ENCODE data around the gene USP43. TPM values are rescaled to one million over a fixed set of nuclear protein-coding genes. Genes with fewer than 3 reads are reported as not detected.

USP43 gene
- total RNA-seq, 1 donor from 2014 or later = 0.99 TPM

DNA sequence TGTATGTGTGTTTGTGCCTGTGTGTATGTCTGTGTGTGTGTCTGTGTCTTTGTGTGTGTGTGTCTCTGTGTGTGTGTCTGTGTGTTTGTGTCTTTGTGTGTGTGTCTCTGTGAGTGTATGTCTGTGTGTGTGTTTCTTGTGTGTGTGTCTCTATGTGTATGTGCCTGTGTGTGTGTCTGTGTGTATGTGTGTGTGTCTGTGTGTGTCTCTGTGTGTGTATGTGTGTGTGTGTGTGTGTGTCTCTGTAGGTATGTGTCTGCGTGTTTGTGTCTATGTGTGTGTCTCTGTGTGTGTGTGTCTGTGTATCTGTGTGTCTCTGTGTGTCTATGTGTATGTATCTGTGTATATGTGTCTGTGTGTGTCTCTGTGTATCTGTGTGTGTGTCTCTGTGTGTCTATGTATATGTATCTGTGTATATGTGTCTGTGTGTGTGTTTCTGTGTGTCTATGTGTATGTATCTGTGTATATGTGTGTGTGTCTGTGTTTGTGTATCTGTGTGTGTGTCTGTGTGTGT, 70.2 kb downstream of the USP43 start:
- no peak for DNase-seq

DNA sequence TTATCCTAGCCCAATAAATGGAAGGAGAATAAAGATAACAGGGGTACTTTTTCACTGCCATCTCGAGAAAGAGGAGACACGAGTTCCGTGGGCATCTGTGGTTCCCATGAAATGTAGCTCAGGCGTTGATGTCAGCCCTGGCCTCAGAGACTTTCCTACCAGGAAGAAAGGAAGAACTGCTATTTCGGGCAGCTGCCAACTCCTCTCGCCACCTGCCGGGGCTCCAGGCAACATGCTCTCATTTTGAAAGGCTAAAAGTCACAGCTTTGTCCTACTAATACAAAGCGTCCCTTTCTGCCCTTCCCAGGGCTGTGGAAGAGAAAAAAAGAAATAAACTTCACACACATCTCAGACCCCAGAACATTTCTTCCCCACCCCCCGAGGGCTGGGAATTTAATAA, 80.3 kb downstream of the USP43 start:
- DNase-seq = no peak

DNA sequence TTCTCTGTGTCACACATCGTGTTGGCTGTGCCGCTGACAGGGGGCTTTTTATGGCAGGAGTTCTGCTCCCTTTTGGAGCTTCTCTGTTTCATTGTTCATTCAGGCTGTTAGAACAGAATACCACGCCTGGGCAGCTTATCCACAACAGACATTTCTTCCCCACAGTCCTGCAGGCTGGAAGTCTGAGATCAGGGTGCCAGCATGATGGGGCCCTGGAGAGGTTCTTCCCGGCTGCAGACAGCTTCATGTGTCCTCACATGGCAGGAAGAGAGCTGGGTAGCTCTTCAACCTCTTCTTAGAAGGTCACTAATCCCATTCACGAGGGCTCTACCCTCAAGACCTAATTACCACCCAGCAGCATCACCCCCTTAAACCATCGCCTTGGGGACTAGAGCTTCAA, 81.0 kb downstream of the USP43 start:
- no peak for DNase-seq

DNA sequence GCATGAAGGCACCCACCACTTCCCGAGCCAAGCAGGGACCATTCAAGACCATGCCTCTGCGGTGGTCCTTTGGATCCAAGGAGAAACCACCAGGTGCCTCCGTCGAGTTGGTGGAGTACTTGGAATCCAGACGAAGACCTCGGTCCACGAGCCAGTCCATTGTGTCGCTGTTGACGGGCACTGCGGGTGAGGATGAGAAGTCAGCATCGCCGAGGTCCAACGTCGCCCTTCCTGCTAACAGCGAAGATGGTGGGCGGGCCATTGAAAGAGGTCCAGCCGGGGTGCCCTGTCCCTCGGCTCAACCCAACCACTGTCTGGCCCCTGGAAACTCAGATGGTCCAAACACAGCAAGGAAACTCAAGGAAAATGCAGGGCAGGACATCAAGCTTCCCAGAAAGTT, 82.7 kb downstream of the USP43 start:
- DNase-seq = no peak

DNA sequence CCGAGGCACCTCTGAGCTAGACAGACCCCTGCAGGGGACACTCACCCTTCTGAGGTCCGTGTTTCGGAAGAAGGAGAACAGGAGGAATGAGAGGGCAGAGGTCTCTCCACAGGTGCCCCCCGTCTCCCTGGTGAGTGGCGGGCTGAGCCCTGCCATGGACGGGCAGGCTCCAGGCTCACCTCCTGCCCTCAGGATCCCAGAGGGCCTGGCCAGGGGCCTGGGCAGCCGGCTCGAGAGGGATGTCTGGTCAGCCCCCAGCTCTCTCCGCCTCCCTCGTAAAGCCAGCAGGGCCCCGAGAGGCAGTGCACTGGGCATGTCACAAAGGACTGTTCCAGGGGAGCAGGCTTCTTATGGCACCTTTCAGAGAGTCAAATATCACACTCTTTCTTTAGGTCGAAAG, 83.2 kb downstream of the USP43 start:
- DNase-seq = no peak

DNA sequence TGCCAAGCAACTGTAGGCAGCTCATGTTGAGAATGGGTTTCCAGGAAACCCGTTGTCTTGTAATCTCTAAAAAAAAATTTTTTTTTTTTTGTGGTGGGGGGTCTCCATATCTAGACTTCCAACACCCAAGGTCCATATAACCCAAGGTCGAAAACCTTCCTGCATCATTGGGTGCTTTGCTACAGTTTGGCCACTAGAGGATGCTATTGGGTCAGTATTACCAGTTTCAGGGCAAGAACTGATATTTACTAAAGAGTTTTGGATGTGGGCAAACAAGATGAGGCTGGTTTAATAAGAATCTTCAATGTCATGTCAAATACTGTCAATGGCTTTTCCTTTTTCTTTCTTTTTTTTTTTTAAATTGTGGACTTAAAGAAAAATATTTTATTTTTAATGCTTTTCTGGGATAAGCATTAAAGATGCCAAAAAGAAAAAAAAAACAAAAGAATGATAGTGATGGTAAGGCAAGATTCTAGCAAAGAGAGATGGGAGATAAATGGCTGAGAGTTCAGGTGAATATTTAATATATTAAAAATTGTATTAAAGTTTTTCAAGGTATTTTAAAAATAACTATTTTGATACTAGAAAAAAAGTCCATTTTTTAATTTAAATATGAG, 83.8 kb downstream of the USP43 start:
- DNase-seq = peak; percentile 53

DNA sequence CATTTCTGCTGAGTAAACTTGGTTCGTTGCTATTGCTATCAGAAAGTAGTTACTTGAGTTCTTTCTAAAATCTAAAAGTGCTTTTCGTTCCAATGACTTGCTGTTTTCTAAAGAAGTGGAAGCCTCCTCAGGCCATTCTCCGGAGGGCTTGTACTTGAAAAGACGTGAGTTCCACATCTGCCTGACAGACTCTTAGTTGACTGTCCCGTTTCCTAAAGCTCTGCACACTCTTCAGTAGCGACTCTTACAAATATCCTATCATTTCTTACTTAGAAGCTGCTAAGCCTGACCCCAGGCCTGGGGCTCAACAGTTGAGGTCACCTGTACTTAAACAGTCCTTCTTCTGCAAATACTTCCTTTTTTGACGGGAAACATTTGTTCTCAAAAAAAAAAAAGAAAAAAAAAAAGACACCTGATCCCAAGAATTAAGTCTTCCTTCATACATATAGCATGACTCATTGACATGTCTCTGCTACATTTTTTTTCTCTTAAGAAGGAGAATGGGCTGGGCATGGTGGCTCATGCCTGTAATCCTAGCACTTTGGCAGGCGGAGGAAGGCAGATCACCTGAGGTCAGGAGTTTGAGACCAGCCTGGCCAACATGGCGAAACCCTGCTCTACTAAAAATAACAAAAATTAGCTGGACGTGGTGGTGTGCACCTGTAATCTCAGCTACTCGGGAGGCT, 84.6 kb downstream of the USP43 start:
- DNase-seq = no peak

DNA sequence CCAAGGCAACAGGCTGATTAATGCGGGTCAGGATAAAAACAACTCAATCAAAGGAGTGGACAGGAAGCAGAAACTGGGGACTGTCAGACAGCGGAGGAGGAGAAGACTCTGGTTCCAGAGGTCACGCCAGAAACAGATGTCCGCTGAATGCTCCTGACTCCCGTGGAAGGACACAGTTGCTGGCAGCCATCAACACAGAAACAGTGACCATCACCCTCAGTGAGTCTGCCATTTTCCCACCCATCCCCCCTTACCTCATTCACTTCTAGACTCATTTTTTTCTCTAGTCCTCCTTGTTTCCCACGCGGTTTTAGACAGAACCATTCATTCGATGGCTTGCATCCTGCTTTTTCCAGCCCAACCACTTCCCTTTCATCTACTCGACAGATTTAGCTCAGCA, 105.2 kb downstream of the USP43 start:
- DNase-seq = no peak

DNA sequence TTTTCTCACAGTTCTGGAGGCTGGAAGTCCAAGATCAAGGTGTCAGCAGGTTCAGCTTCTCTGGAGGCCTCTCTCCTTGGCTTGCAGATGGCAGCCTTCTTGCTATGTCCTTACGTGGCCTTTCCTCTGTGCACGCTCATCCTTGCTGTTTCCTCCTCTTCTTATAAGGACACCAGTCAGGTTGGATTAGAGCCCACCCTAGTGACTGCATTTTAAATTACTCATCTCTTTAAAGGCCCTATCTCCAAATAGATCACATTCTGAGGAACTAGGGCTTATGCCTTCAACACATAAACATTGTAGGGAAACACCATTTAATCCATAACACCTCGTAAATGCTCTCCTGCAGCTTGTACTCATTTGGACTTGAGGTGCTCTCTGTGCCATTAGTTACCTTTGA, 109.8 kb downstream of the USP43 start:
- DNase-seq = no peak

DNA sequence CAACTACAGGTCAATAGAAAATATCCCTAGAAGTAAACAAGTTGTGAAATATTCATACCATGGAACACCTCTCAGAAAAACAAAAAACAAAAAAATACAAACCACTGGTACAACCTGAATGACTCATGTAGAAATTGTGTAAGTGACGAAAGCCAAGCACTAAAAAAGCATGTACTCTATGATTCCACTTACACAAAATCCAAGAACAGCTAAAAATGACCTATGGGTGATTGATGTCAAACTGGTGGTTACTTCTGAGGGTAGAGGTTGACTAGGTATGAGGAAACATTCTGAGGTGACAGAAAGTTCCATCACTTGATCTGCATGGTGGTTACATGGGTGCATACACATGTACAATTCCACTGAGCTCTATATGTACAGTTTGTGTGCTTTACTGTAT, 114.9 kb downstream of the USP43 start:
- no peak for DNase-seq

DNA sequence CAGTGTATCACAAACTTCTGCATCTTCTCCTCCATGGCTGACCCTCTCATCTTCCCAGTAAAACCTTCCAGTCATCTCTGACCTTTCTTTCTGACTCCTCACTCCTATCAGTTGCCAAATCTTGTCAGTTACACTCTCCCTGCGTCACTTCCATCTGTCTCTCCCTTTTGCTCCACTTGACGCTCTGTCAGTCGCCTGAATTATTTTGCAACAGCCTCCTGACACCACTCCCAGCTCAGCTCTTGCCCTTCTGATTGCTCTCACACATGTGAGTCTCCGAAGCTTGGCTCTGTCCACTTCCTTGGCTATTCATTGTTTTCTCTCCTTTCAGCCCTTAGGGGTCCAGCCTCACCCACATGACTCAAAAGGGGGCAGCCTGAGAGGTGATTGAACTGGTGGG, 118.3 kb downstream of the USP43 start:
- DNase-seq = no peak

DNA sequence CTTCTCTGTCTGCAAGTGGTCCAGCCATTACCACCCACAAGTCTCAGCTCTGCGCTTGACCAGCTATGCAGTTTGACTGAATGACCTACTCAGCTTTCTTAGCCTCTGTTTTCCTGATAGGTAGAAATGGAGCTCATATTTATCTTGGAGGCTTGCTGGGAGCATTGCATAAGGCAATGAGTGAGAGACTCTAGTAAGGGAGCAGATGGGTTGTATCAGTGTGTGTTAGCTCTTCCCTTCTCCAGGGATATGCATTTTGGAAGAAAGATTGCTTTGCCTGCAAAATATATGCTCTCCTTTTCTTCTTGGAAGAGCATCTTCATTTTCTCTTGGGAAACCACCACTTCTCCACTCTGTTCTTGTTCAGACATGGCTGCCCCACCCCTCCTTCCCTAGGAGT, 120.0 kb downstream of the USP43 start:
- DNase-seq = no peak

DNA sequence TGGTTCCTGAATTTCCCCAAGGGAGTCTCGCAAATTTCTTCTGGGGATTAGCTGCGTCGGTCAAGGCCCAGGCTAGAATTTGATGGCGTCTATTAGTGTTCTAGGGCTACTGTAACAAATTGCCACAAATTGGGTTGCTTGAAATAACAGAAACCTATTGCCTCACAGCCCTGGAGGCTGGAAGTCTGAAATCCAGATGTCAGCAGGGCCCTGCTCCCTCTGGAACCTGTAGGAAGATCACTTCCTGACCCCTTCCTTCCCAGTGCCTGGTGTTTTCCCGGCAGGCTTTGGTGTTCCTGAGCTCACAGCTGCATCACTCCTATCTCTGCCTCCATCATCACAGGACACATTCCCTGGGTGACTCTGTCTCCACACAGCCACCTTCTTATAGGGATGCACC, 121.7 kb downstream of the USP43 start:
- DNase-seq = no peak

DNA sequence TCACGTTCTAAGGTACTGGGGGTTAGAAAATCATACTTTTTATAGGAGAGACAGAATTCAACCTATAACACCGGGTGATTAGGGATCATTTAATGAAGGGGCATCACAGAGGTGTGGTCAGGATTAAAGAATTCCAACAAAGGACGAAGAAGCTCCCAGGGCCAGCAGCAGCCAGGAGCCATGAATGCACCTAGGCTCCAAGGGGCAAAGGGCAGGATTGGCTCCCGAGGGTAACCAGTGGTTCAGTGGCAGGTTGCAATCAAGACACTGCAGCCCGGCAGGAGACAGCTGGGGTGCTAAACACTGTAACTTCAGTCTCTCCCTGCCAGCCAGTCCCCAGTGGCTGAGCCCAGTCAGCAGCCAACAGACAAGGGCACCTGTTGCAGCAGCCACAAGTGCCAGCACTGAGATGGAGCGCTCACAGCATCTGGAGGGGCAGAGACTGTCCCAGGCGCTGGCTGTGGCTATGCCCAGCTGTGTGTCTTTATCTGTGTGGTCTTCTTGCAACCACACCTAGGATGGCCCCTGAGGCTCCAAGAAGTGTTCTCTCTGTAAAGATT, 122.2 kb downstream of the USP43 start:
- no peak for DNase-seq

DNA sequence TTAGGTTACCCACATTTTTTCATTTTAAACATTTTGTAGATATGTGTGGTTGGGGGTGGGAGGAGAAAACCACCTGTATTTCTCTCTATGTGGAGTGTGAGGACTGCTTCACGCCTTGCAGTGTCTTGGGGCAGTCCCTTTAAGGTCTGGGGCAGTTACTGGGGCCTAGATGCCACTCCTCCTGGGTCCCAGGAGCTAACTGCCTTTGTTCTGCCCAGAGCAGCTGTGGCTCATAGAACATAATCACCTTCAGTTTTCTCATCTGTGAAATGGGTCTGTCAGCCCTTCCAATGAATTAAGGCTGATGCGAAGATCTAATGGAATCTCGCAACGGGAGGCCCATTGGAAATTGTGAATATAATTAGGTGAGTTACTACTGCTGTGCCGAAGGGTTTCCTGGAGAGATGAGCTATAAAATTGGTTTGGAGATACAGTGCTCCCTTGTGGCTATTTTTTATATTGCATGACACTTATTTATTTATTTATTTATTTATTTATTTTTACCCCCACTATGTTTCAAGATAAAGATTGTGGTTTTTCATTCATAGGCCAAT, 123.1 kb downstream of the USP43 start:
- peak; percentile 24 for DNase-seq

DNA sequence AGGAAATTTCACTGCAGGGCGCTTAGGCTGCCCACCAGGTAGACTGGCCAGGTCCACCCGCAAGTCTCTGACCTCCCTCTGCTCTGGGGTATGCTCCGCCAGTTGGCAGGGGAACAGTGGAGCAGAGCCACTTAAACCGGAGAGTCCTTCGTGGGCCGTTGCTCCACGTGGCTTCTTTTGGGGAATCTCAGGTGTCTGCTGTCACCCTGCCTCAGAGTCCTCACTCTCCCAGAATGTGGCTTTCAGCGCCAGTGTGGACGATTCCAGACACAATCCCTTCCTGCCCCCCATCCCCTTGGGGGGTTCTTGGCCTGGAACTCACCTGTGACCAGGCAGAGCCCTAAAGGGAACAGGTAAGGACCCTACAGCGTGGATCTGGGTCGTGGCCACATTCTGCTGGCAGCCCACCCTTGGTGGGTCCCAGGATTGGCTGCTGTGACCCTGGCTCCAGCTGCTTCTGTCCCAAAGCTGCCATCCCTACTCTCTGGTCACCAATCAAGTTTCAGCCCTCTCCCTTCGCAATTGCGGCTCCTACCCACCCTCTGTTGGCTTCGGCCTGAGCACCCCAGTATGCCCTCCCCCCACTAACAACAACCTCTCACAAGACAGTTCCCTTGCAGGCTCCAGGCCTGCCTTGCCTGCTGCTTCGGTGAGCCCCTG, 123.8 kb downstream of the USP43 start:
- no peak for DNase-seq

DNA sequence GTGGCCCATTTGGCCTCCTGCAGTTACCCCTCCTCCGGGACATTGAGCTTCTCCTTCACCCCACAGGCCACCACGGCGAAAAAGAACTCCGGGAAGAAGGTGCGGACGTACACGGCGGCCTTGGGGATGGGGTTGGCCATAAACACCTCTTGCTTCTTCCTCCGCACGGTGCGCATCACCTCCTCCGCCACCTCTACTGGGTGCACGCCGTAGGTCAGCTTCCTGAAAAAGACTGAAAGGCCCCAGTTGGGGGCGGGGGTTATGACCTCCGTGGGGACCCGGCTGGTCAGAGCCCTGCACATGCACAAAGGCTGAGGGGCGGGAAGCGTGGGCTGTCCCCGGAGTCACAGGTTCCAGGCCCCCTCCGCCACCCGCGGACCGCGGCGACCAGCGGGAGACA, 126.1 kb downstream of the USP43 start:
- DNase-seq = no peak

DNA sequence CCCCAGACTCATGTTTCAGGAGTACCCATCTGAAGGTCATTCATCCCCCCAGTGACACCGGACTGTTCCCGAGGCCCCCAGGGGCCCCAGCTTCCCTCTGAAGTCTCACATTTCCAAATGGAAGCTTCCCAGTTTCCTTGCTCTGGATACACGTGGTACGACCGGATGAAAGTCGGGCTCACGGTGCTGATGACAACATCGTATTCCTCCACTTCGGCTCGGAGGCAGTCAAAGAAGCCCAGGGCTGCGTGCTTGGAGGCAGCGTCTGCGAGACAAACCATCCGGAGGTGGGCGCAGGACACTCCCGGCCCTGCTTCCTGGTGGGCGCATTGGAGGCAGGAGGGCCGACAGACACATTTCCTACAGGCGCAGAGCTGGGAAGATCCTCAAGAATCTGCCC, 127.3 kb downstream of the USP43 start:
- no peak for DNase-seq

DNA sequence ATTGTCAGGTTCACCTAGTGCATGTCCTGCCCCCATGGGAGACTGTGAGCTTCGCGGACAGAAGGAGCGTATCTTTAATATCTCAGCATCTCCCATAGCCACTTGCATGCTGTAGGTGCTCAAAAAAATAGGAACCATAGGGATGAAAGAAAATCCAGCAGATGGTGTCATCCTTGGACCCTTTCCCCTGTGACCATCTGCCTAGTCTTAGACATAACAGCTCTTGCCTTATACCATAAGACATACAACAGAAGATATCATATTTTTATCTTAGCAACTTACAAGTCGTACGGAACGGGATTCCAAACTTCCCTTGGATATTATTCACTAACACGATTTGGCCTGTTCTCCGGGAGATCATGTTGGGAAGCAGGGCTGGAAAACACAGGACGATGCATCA, 131.6 kb downstream of the USP43 start:
- DNase-seq = no peak

Measured in skin of body (tissue), 2 donors.